T-helper 17 cell (primary cell): ENCODE data around the gene SSR1. TPM values are rescaled to one million over a fixed set of nuclear protein-coding genes. Genes with fewer than 3 reads are reported as not detected.

ENCODE experiments used
- ATAC-seq: fragments of 150-1000 bp; cut with Tn5 transposase; 2 replicates; pipeline ENCODE4 v1.10.0; 2021; ENCODE audit warnings: mild to moderate bottlenecking, moderate library complexity
- DNase-seq, 3 donors: peaks; one replicate each; pipeline versions ENCODE4 v3.0.0 to v3.0.0-alpha.2; 2020 to 2021
- H3K9me3 ChIP-seq: one replicate; pipeline ENCODE4 v1.7.0; 2013; ENCODE audit warnings: low read length, mild to moderate bottlenecking; ENCODE audit not compliant: control insufficient read depth, poor library complexity, severe bottlenecking
- H3K27ac Mint-ChIP-seq: one replicate; pipeline ENCODE4 v1.8.0; 2022; ENCODE audit warnings: mild to moderate bottlenecking, moderate library complexity, mixed read lengths
- H3K27me3 Mint-ChIP-seq: one replicate; pipeline ENCODE4 v1.8.0; 2022; ENCODE audit warnings: mixed read lengths
- H3K36me3 Mint-ChIP-seq: one replicate; pipeline ENCODE4 v1.8.0; 2022; ENCODE audit warnings: low read depth, mixed read lengths
- H3K4me1 Mint-ChIP-seq: one replicate; pipeline ENCODE4 v1.8.0; 2022; ENCODE audit warnings: mild to moderate bottlenecking, mixed read lengths
- H3K4me3 Mint-ChIP-seq: one replicate; pipeline ENCODE4 v1.8.0; 2022; ENCODE audit warnings: mild to moderate bottlenecking, moderate library complexity, mixed read lengths
- total RNA-seq, 4 donors: library from RNA in 2 of 4; stranded (reverse) in 2 of 4; gene quantifications; one replicate each; pipeline ENCODE4 v1.2.3 and lab custom pipeline; 2022 to 2026

Gene SSR1
- total RNA-seq, 2 donors from 2014 or later = 80.4 to 96.1 TPM

GRCh38 chr6:7313505-7314165 lies 636 bp upstream of the SSR1 start:
- H3K4me3 Mint-ChIP-seq = peak overlapping the region; percentile 97
- H3K9me3 ChIP-seq = no peaks in the 10 kb centered on the region
- no peak for DNase-seq
- ATAC-seq = no peak
- peaks cover 26% of the 10 kb centered on the region for H3K4me1 Mint-ChIP-seq
- no peaks in the 10 kb centered on the region for H3K27me3 Mint-ChIP-seq
- peaks cover 2% of the 10 kb centered on the region for H3K36me3 Mint-ChIP-seq
- peak overlapping the region; percentile 98 for H3K27ac Mint-ChIP-seq

- Mint-ChIP-seq H3K27me3 (no peaks in the 10 kb centered on the region), H3K36me3 (peaks cover 4% of the 10 kb centered on the region), H3K27ac (peak overlapping the region; percentile 98), H3K4me3 (peak overlapping the region; percentile 97), H3K4me1 (peaks cover 33% of the 10 kb centered on the region)
- DNase-seq (no peak), ATAC-seq (no peak)
- no peaks in the 10 kb centered on the region for H3K9me3 ChIP-seq
These were observed 933 bp downstream of the SSR1 start for GRCh38 chr6:7311917-7312615.

GRCh38 chr6:7311176-7311575 lies 1.8 kb downstream of the SSR1 start:
- Mint-ChIP-seq H3K27me3 (no peaks in the 10 kb centered on the region), H3K4me1 (peaks cover 33% of the 10 kb centered on the region), H3K27ac (peak overlapping the region; percentile 98), H3K4me3 (peak overlapping the region; percentile 66), H3K36me3 (peaks cover 4% of the 10 kb centered on the region)
- H3K9me3 ChIP-seq = no peaks in the 10 kb centered on the region
- ATAC-seq = no peak
- no peak for DNase-seq

GRCh38 chr6:7309050-7309449 lies 3.9 kb downstream of the SSR1 start:
- Mint-ChIP-seq H3K4me3 (no peak overlapping the region), H3K27ac (peak overlapping the region; percentile 27), H3K36me3 (peaks cover 12% of the 10 kb centered on the region), H3K27me3 (no peaks in the 10 kb centered on the region), H3K4me1 (peaks cover 44% of the 10 kb centered on the region)
- H3K9me3 ChIP-seq = no peaks in the 10 kb centered on the region
- ATAC-seq (no peak), DNase-seq (no peak)

GRCh38 chr6:7307533-7307932 lies 5.5 kb downstream of the SSR1 start:
- no peaks in the 10 kb centered on the region for H3K9me3 ChIP-seq
- H3K27me3 Mint-ChIP-seq = no peaks in the 10 kb centered on the region
- DNase-seq (no peak), ATAC-seq (no peak)
- H3K27ac Mint-ChIP-seq = peak overlapping the region; percentile 80
- no peak overlapping the region for H3K4me3 Mint-ChIP-seq
- peaks cover 41% of the 10 kb centered on the region for H3K4me1 Mint-ChIP-seq
- H3K36me3 Mint-ChIP-seq = peaks cover 12% of the 10 kb centered on the region

GRCh38 chr6:7304821-7305220 lies 8.2 kb downstream of the SSR1 start:
- H3K27me3 Mint-ChIP-seq = no peaks in the 10 kb centered on the region
- peak overlapping the region; percentile 29 for H3K27ac Mint-ChIP-seq
- H3K4me1 Mint-ChIP-seq = peaks cover 39% of the 10 kb centered on the region

GRCh38 chr6:7301702-7302101 lies 11.3 kb downstream of the SSR1 start:
- H3K27ac Mint-ChIP-seq = peak overlapping the region; percentile 56
- DNase-seq (no peak), ATAC-seq (no peak)
- no peak overlapping the region for H3K4me3 Mint-ChIP-seq
- H3K27me3 Mint-ChIP-seq = no peaks in the 10 kb centered on the region
- H3K9me3 ChIP-seq = no peaks in the 10 kb centered on the region
- peaks cover 22% of the 10 kb centered on the region for H3K4me1 Mint-ChIP-seq
- H3K36me3 Mint-ChIP-seq = peaks cover 20% of the 10 kb centered on the region

More at GRCh38 chr6:7304821-7305220, 8.2 kb downstream of the SSR1 start:
- no peak for ATAC-seq
- H3K9me3 ChIP-seq = no peaks in the 10 kb centered on the region
- H3K4me3 Mint-ChIP-seq = no peak overlapping the region
- peaks cover 22% of the 10 kb centered on the region for H3K36me3 Mint-ChIP-seq
- no peak for DNase-seq

- Mint-ChIP-seq H3K4me1 (peaks cover 22% of the 10 kb centered on the region), H3K36me3 (peaks cover 20% of the 10 kb centered on the region), H3K27ac (no peak overlapping the region), H3K27me3 (no peaks in the 10 kb centered on the region), H3K4me3 (no peak overlapping the region)
- no peaks in the 10 kb centered on the region for H3K9me3 ChIP-seq
- ATAC-seq (no peak), DNase-seq (no peak)
These were observed 12.1 kb downstream of the SSR1 start for GRCh38 chr6:7300926-7301325.

GRCh38 chr6:7298113-7298512 lies 14.9 kb downstream of the SSR1 start:
- Mint-ChIP-seq H3K4me3 (no peak overlapping the region), H3K36me3 (peaks cover 12% of the 10 kb centered on the region), H3K4me1 (peaks cover 10% of the 10 kb centered on the region), H3K27ac (peak overlapping the region; percentile 24), H3K27me3 (no peaks in the 10 kb centered on the region)
- DNase-seq = no peak
- no peak for ATAC-seq
- H3K9me3 ChIP-seq = no peaks in the 10 kb centered on the region

- Mint-ChIP-seq H3K36me3 (peaks cover 16% of the 10 kb centered on the region), H3K27me3 (no peaks in the 10 kb centered on the region), H3K4me1 (peaks cover 14% of the 10 kb centered on the region), H3K27ac (peak overlapping the region; percentile 11), H3K4me3 (no peak overlapping the region)
- DNase-seq (no peak), ATAC-seq (no peak)
- H3K9me3 ChIP-seq = no peaks in the 10 kb centered on the region
These were observed 16.4 kb downstream of the SSR1 start for GRCh38 chr6:7296602-7297001.

GRCh38 chr6:7295916-7296315 lies 17.1 kb downstream of the SSR1 start:
- no peak for DNase-seq
- ATAC-seq = no peak
- Mint-ChIP-seq H3K36me3 (peaks cover 10% of the 10 kb centered on the region), H3K27ac (peak overlapping the region; percentile 11), H3K4me3 (no peak overlapping the region), H3K27me3 (no peaks in the 10 kb centered on the region), H3K4me1 (peaks cover 10% of the 10 kb centered on the region)
- no peaks in the 10 kb centered on the region for H3K9me3 ChIP-seq

GRCh38 chr6:7292596-7293255 lies 20.3 kb downstream of the SSR1 start:
- DNase-seq (no peak), ATAC-seq (no peak)
- no peaks in the 10 kb centered on the region for H3K9me3 ChIP-seq
- H3K4me3 Mint-ChIP-seq = no peak overlapping the region
- H3K27ac Mint-ChIP-seq = peak overlapping the region; percentile 81
- H3K27me3 Mint-ChIP-seq = no peaks in the 10 kb centered on the region
- H3K4me1 Mint-ChIP-seq = peaks cover 7% of the 10 kb centered on the region
- peaks cover 7% of the 10 kb centered on the region for H3K36me3 Mint-ChIP-seq

- Mint-ChIP-seq H3K4me1 (peaks cover 7% of the 10 kb centered on the region), H3K27ac (peak overlapping the region; percentile 37), H3K36me3 (peaks cover 7% of the 10 kb centered on the region), H3K27me3 (no peaks in the 10 kb centered on the region), H3K4me3 (no peak overlapping the region)
- ATAC-seq (no peak), DNase-seq (no peak)
- H3K9me3 ChIP-seq = no peaks in the 10 kb centered on the region
These were observed 22.9 kb downstream of the SSR1 start for GRCh38 chr6:7290079-7290478.
